H1 (cell line): Measurements from ENCODE around the gene PPP1R18. TPM values are rescaled to one million over a fixed set of nuclear protein-coding genes. Genes with fewer than 3 reads are reported as not detected.

ENCODE experiments used
- CTCF ChIA-PET: fragments of 300-600 bp; sonication (Branson Sonifier 250); formaldehyde crosslinking; loops from one replicate; lab custom pipeline; 2021; ENCODE audit not compliant: partially characterized antibody; lab: Charles Lee
- POLR2A ChIA-PET: fragments of 300-600 bp; sonication (Branson Sonifier 250); formaldehyde crosslinking; loops from one replicate; lab custom pipeline; 2021; ENCODE audit warnings: inconsistent platforms; ENCODE audit not compliant: partially characterized antibody; lab: Charles Lee
- DNase-seq, 2 experiments: peaks; one replicate each; pipeline versions ENCODE4 v3.0.0 to v3.0.0-alpha.2; 2010 to 2022; ENCODE audit warnings: low spot score in 2 of 2, low read depth in 1 of 2, mixed read lengths in 1 of 2
- FAIRE-seq: peaks from 2 replicates; lab custom pipeline; 2011; peaks lifted over from hg19 to GRCh38; lab: Jason Lieb, UNC
- H2AFZ ChIP-seq: 2 replicates; pipeline ENCODE4 v1.8.1; 2012; ENCODE audit warnings: low read length, inconsistent platforms
- H2AK5ac ChIP-seq: 2 replicates; pipeline ENCODE4 v1.6.1; 2013; ENCODE audit warnings: low read depth, low read length
- H2BK120ac ChIP-seq: replicated peaks from 2 replicates; pipeline ENCODE3; 2013; ENCODE audit warnings: low read depth, low read length, inconsistent platforms
- H2BK12ac ChIP-seq: 2 replicates; pipeline ENCODE4 v1.6.1; 2013; ENCODE audit warnings: low read depth, low read length
- H2BK15ac ChIP-seq: 2 replicates; pipeline ENCODE4 v1.6.1; 2013; ENCODE audit warnings: low read length
- H2BK20ac ChIP-seq: 2 replicates; pipeline ENCODE4 v1.6.1; 2013; ENCODE audit warnings: low read length
- H2BK5ac ChIP-seq: 2 replicates; pipeline ENCODE4 v1.6.1; 2013; ENCODE audit warnings: low read depth, low read length
- H3K14ac ChIP-seq: 2 replicates; pipeline ENCODE4 v1.6.1; 2013; ENCODE audit warnings: inconsistent platforms; ENCODE audit not compliant: insufficient read length
- H3K18ac ChIP-seq: 2 replicates; pipeline ENCODE4 v1.6.1; 2013; ENCODE audit warnings: low read length; ENCODE audit errors: extremely low read depth
- H3K23ac ChIP-seq: 2 replicates; pipeline ENCODE4 v1.6.1; 2013; ENCODE audit warnings: inconsistent platforms; ENCODE audit not compliant: insufficient read length
- H3K23me2 ChIP-seq: 2 replicates; pipeline ENCODE4 v1.6.1; 2013; ENCODE audit warnings: low read depth, low read length
- H3K27ac ChIP-seq: 2 replicates; pipeline ENCODE4 v1.6.1; 2011; ENCODE audit warnings: low read depth, low read length, inconsistent platforms
- H3K27me3 ChIP-seq, 4 experiments: replicated peaks in 1 of 4; 1 replicate in 1 of 4; 2 replicates in 3 of 4; pipeline versions ENCODE4 v1.6.1 to v1.8.1; 2011 to 2013; ENCODE audit warnings: low read length in 3 of 4, mild to moderate bottlenecking in 3 of 4, inconsistent platforms in 2 of 4, mixed read lengths in 2 of 4, moderate library complexity in 1 of 4; ENCODE audit not compliant: control insufficient read depth in 3 of 4, insufficient read depth in 3 of 4; ENCODE audit errors: extremely low read depth in 1 of 4
- H3K36me3 ChIP-seq, 4 experiments: 2 replicates each; pipeline versions ENCODE4 v1.6.1 to v1.8.1; 2011 to 2013; ENCODE audit warnings: mild to moderate bottlenecking in 4 of 4, low read length in 3 of 4, moderate library complexity in 2 of 4, control low read depth in 1 of 4, inconsistent platforms in 1 of 4; ENCODE audit not compliant: insufficient read depth in 4 of 4, control insufficient read depth in 2 of 4
- H3K4ac ChIP-seq: replicated peaks from 2 replicates; pipeline ENCODE3; 2013; ENCODE audit warnings: low read length, low read depth, mixed read lengths, inconsistent platforms; ENCODE audit not compliant: insufficient read length
- H3K4me1 ChIP-seq, 4 experiments: replicated peaks in 1 of 4; 1 replicate in 1 of 4; 2 replicates in 3 of 4; pipeline versions ENCODE4 v1.6.1 to v1.8.1; 2011 to 2013; ENCODE audit warnings: low read length in 3 of 4, inconsistent platforms in 2 of 4, mixed read lengths in 1 of 4; ENCODE audit not compliant: insufficient read depth in 4 of 4, control insufficient read depth in 3 of 4
- H3K4me2 ChIP-seq, 2 experiments: 2 replicates each; pipeline versions ENCODE4 v1.6.1 to v1.8.1; 2011 to 2013; ENCODE audit warnings: low read depth in 2 of 2, low read length in 2 of 2, control low read depth in 1 of 2, inconsistent platforms in 1 of 2, mild to moderate bottlenecking in 1 of 2; ENCODE audit not compliant: insufficient read depth in 1 of 2
- H3K4me3 ChIP-seq, 4 experiments: fragments of 200-600, 300-600 bp in 1 of 4; sonication (generic), shearing (Covaris generic), sonication (Bioruptor Twin) in 1 of 4; 2 replicates each; pipeline versions ENCODE4 v1.5.1 to v1.8.1; 2011 to 2016; ENCODE audit warnings: low read length in 4 of 4, low read depth in 3 of 4, control low read depth in 2 of 4, inconsistent platforms in 2 of 4, mild to moderate bottlenecking in 2 of 4, mixed read lengths in 1 of 4, moderate library complexity in 1 of 4; ENCODE audit not compliant: insufficient read depth in 2 of 4; ENCODE audit errors: extremely low read depth in 1 of 4
- H3K56ac ChIP-seq: replicated peaks from 2 replicates; pipeline ENCODE3; 2013; ENCODE audit warnings: low read depth, mild to moderate bottlenecking, mixed read lengths, low read length, inconsistent platforms; ENCODE audit not compliant: insufficient read length
- H3K79me1 ChIP-seq: 2 replicates; pipeline ENCODE4 v1.6.1; 2013; ENCODE audit warnings: low read depth, low read length, control low read depth
- H3K79me2 ChIP-seq, 2 experiments: 2 replicates each; pipeline versions ENCODE4 v1.6.1 to v1.8.1; 2012 to 2013; ENCODE audit warnings: low read length in 2 of 2, mild to moderate bottlenecking in 2 of 2, inconsistent platforms in 1 of 2; ENCODE audit not compliant: insufficient read depth in 2 of 2, control insufficient read depth in 1 of 2
- H3K9ac ChIP-seq, 4 experiments: replicated peaks in 1 of 4; 1 replicate in 1 of 4; 2 replicates in 3 of 4; pipeline versions ENCODE4 v1.6.1 to v1.8.1; 2011 to 2013; ENCODE audit warnings: low read depth in 3 of 4, low read length in 3 of 4, control low read depth in 2 of 4, mild to moderate bottlenecking in 2 of 4, moderate library complexity in 2 of 4, inconsistent platforms in 1 of 4; ENCODE audit errors: extremely low read depth in 1 of 4
- H3K9me3 ChIP-seq, 2 experiments: 2 replicates each; pipeline versions ENCODE4 v1.6.1 to v1.8.1; 2012 to 2013; ENCODE audit warnings: mild to moderate bottlenecking in 2 of 2, moderate library complexity in 2 of 2, control low read depth in 1 of 2, inconsistent platforms in 1 of 2, low read depth in 1 of 2, low read length in 1 of 2, mixed read lengths in 1 of 2; ENCODE audit not compliant: insufficient read depth in 2 of 2
- H4K20me1 ChIP-seq, 2 experiments: replicated peaks in 1 of 2; 2 replicates each; pipeline versions ENCODE3 to v1.8.1; 2011 to 2013; ENCODE audit warnings: inconsistent platforms in 2 of 2, low read length in 2 of 2, mild to moderate bottlenecking in 1 of 2; ENCODE audit not compliant: insufficient read depth in 2 of 2, control insufficient read depth in 1 of 2
- H4K5ac ChIP-seq: 2 replicates; pipeline ENCODE4 v1.6.1; 2013; ENCODE audit warnings: low read length, low read depth, mixed read lengths, inconsistent platforms; ENCODE audit not compliant: insufficient read length
- H4K8ac ChIP-seq: 2 replicates; pipeline ENCODE4 v1.8.0; 2013; ENCODE audit warnings: mild to moderate bottlenecking, moderate library complexity, low read length, inconsistent platforms; ENCODE audit not compliant: insufficient read depth; ENCODE audit errors: extremely low read depth
- H4K91ac ChIP-seq: replicated peaks from 2 replicates; pipeline ENCODE3; 2013; ENCODE audit warnings: low read length, mixed read lengths, inconsistent platforms; ENCODE audit not compliant: insufficient read length
- BACH1 ChIP-seq: IDR thresholded peaks from 2 replicates; pipeline ENCODE4 v1.6.1; 2012; ENCODE audit warnings: low read length, improper control_type of control experiment
- CTCF ChIP-seq, 3 experiments: IDR thresholded peaks; 1 replicate in 2 of 3; 2 replicates in 1 of 3; pipeline versions ENCODE4 v1.5.1 to v1.6.1; 2011; ENCODE audit warnings: low read length in 3 of 3, mild to moderate bottlenecking in 3 of 3, inconsistent platforms in 2 of 3, low read depth in 1 of 3, moderate library complexity in 1 of 3; ENCODE audit not compliant: insufficient read depth in 1 of 3; ENCODE audit errors: control extremely low read depth in 1 of 3
- NANOG ChIP-seq: IDR thresholded peaks from 2 replicates; pipeline ENCODE4 v1.6.1; 2011; ENCODE audit warnings: low read length, low read depth, mild to moderate bottlenecking, inconsistent platforms; ENCODE audit not compliant: insufficient read depth, poor library complexity, severe bottlenecking
- RAD21 ChIP-seq, 2 experiments: IDR thresholded peaks in 1 of 2; conservative IDR thresholded peaks in 1 of 2; 2 replicates each; pipeline ENCODE4 v1.6.1; 2011; ENCODE audit warnings: low read depth in 2 of 2, low read length in 2 of 2, improper control_type of control experiment in 1 of 2, inconsistent platforms in 1 of 2, mild to moderate bottlenecking in 1 of 2, moderate library complexity in 1 of 2
- RXRA ChIP-seq: IDR thresholded peaks from 2 replicates; pipeline ENCODE4 v1.6.1; 2011; ENCODE audit warnings: low read depth, mild to moderate bottlenecking, low read length, moderate library complexity; ENCODE audit not compliant: insufficient read depth
- SIN3A ChIP-seq, 2 experiments: IDR thresholded peaks in 1 of 2; conservative IDR thresholded peaks in 1 of 2; 2 replicates each; pipeline ENCODE4 v1.6.1; 2011 to 2012; ENCODE audit warnings: low read length in 2 of 2, improper control_type of control experiment in 1 of 2, low read depth in 1 of 2, mild to moderate bottlenecking in 1 of 2
- SUZ12 ChIP-seq: fragments of 200-600 bp; sonication (generic); IDR thresholded peaks from 2 replicates; pipeline ENCODE4 v1.6.1; 2012; ENCODE audit warnings: mild to moderate bottlenecking, inconsistent platforms, low read length, moderate library complexity, mixed read lengths
- WGBS, 2 experiments: shearing (Covaris generic) in 1 of 2; methylation state at CpG; one replicate each; pipeline versions ENCODE4 v1.1.6 to v1.1.7; 2013 to 2015; ENCODE audit warnings: low lambda C conversion rate in 2 of 2, mixed read lengths in 2 of 2, inconsistent platforms in 1 of 2, low coverage in 1 of 2, missing lambda C conversion rate in 1 of 2; ENCODE audit not compliant: insufficient replicate concordance in 2 of 2, insufficient coverage in 1 of 2, insufficient read length in 1 of 2; ENCODE audit errors: extremely low coverage in 1 of 2, missing lambda C conversion rate in 1 of 2; 5-methylcytosine and 5-hydroxymethylcytosine counted together
- polyA plus RNA-seq, 7 experiments: library from polyadenylated mRNA; depleted of rRNA in 3 of 7; stranded (reverse) in 5 of 7; unstranded in 2 of 7; fragments of >200 nt in 5 of 7; fragments of 200-250 nt in 2 of 7; gene quantifications; 1 replicate in 5 of 7; 2 replicates in 1 of 7; 4 replicates in 1 of 7; pipeline versions ENCODE4 v1.2.1 to v1.2.3, GENCODE V29; 2011 to 2013; ENCODE audit warnings: missing spikeins in 2 of 7, mixed read lengths in 2 of 7
- total RNA-seq: library from RNA; stranded (reverse); fragmentation: NEBNext Ultra II Directional; extraction: Animal tissue kit (Norgen Biotek cat#: 25700); gene quantifications from 2 replicates; pipeline ENCODE4 v1.2.1, GENCODE V29; 2021

The PPP1R18 gene
- total and polyA plus RNA-seq, 2 of the 8 experiments (the other 6 are each of a cell fraction or from before 2014, with no cell fraction given), result 25.1 to 29.1 TPM

- H4K91ac ChIP-seq, result no peak overlapping the region
- 53% methylated on average over 27 of the region's 27 CpGs; no CpG with 5 or more reads in 1 of the 2 experiments for WGBS, 2 experiments
- H3K27me3 ChIP-seq, result no peaks in the 10 kb centered on the region
- H3K4me2 ChIP-seq, result peak overlapping the region; percentile 66 to 73
- no peak overlapping the region for H2BK15ac ChIP-seq
- H3K14ac ChIP-seq, result no peak overlapping the region
- no peak overlapping the region for H2BK20ac ChIP-seq
- peaks cover 8 to 22% of the 10 kb centered on the region in 2 experiments for H4K20me1 ChIP-seq
- H3K23me2 ChIP-seq, result peaks cover 8% of the 10 kb centered on the region
- H3K4me1 ChIP-seq, result peaks cover 0 to 4% (median 1%) of the 10 kb centered on the region in 4 experiments; a peak in 4 of 7 replicates
- no peak overlapping the region for H2AK5ac ChIP-seq
- H3K4me3 ChIP-seq, result peak overlapping the region; percentile 96 to 100 (median 96); a peak in 7 of 8 replicates
- H3K27ac ChIP-seq, result no peak overlapping the region
- peak overlapping the region in 2 of 4 experiments; percentile 95 to 97; a peak in 3 of 7 replicates for H3K9ac ChIP-seq
- H3K4ac ChIP-seq, result no peak overlapping the region
- DNase-seq, result peak in 1 of 2 experiments; percentile 92
- H3K9me3 ChIP-seq, result no peaks in the 10 kb centered on the region
- no peak overlapping the region for H2BK5ac ChIP-seq
- ChIA-PET POLR2A (interaction anchor here (0.6 to 35.9 kb wide), 30 partner anchors 14 to 488 kb away, joined by 3 to 732 read pairs (median 6); partner anchors contain the start of genes ATAT1, DHX16, FLOT1 and GNL1), CTCF (interaction anchor here (0.6 to 8.2 kb wide), 32 partner anchors 10 to 329 kb away, joined by 3 to 61 read pairs (median 5); partner anchors contain the start of genes DHX16, FLOT1 and NRM)
- no peak overlapping the region for H2BK120ac ChIP-seq
- no peak overlapping the region for H3K23ac ChIP-seq
- no peak for FAIRE-seq
- no peak overlapping the region for H3K56ac ChIP-seq
- H2BK12ac ChIP-seq, result no peak overlapping the region
- no peak overlapping the region for H3K18ac ChIP-seq
- H3K36me3 ChIP-seq, result peaks cover 21 to 43% (median 32%) of the 10 kb centered on the region in 4 experiments
- H2AFZ ChIP-seq, result no peak overlapping the region
- peaks cover 6 to 39% of the 10 kb centered on the region in 2 experiments for H3K79me2 ChIP-seq
- H4K8ac ChIP-seq, result peak overlapping the region; percentile 1; the same call in 1 of the 2 replicates
- no peaks in the 10 kb centered on the region for H3K79me1 ChIP-seq
- no peak overlapping the region for H4K5ac ChIP-seq
- TF ChIP-seq RAD21 (IDR thresholded peaks at IDR 0.05 in 1 of 2, conservative IDR thresholded peaks at IDR 0.05 in 1 of 2; ENCODE audit: low read depth in 2 of 2, low read length in 2 of 2) (peak; percentile 71 to 80), SIN3A (conservative IDR thresholded peaks at IDR 0.05 in 1 of 2, IDR thresholded peaks at IDR 0.05 in 1 of 2; ENCODE audit: low read depth in 1 of 2, low read length in 2 of 2) (peak; percentile 91 to 96; a peak in 3 of 4 replicates), RXRA (no peak), SUZ12 (no peak), NANOG (no peak), CTCF (IDR thresholded peaks at IDR 0.05; ENCODE audit: control extremely low read depth in 1 of 3, insufficient read depth in 1 of 3, low read depth in 1 of 3, low read length in 3 of 3) (peak; percentile 85 to 88 (median 87)), BACH1 (0 out of 2 replicates have a peak, but pooled peaks have one; percentile 38)
These were observed 36.1 kb upstream of the PPP1R18 start for GRCh38 chr6:30722280-30723112.
